Colonic mucosa (tissue), 4 donors: ENCODE measurements around the gene CDK5RAP1. TPM values are rescaled to one million over a fixed set of nuclear protein-coding genes. Genes with fewer than 3 reads are reported as not detected.

Experiments used
- DNase-seq: peaks from one replicate; pipeline ENCODE4 v3.0.0-alpha.2; 2020
- H3K27ac ChIP-seq: fragments of 200-600 bp; one replicate; pipeline ENCODE4 v1.8.0; 2021
- H3K27me3 ChIP-seq: fragments of 200-600 bp; one replicate; pipeline ENCODE4 v1.8.0; 2021
- H3K36me3 ChIP-seq: fragments of 200-600 bp; one replicate; pipeline ENCODE4 v1.8.0; 2021
- H3K4me1 ChIP-seq: fragments of 200-600 bp; one replicate; pipeline ENCODE4 v1.8.0; 2021; ENCODE audit warnings: mild to moderate bottlenecking
- H3K4me3 ChIP-seq: fragments of 200-600 bp; one replicate; pipeline ENCODE4 v1.8.0; 2021
- H3K9ac ChIP-seq, 2 donors: one replicate each; pipeline ENCODE4 v1.7.0; 2013; ENCODE audit warnings: control low read depth in 2 of 2, low read depth in 2 of 2, low read length in 2 of 2
- H3K9me3 ChIP-seq: fragments of 200-600 bp; one replicate; pipeline ENCODE4 v1.8.0; 2021
- CTCF ChIP-seq: fragments of 200-600 bp; IDR thresholded peaks from one replicate; pipeline ENCODE4 v1.8.0; 2022; ENCODE audit warnings: antibody characterized with exemption, mild to moderate bottlenecking
- intact Hi-C: fragments of 100-400 bp; cut with DNase I; formaldehyde crosslinking; loops from one replicate; pipeline ENCODE4 v1.14.1; 2022
- total RNA-seq, 2 donors: library from RNA; stranded (reverse); fragmentation: NEBNext Ultra II Directional in 1 of 2; extraction: Animal tissue kit (Norgen Biotek cat#: 25700) in 1 of 2; gene quantifications; one replicate each; pipeline ENCODE4 v1.2.1, GENCODE V29; 2021
- donor health status: healthy.
- donor health status: DM: no; HTN: no; CAD: no.
- donor health status: DM: no; HTN: no; CAD: no.

Gene CDK5RAP1
- total RNA-seq, 2 donors from 2014 or later = 18.2 to 31.0 TPM

DNA sequence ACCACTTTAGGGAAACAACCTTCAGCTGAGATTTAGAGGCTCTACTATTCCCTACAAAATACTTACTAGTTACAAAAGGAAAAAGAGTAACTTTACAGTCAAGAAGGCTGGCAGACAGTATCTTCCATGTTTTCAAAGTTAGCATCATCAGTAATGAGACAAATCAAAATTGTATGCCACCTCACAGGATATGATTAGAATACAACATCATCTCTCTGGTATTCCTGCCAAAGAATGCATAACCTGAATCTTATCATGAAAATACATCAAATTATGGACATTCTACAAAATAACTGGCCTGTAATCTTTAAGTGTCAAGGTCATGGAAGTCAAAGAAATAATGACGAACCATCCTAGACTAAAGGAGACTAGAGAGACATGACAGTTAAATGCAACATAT, 38.4 kb downstream of the CDK5RAP1 start:
- Histone ChIP-seq H3K9ac (no peak overlapping the region), H3K27me3 (no peaks in the 10 kb centered on the region), H3K27ac (no peak overlapping the region), H3K36me3 (peaks cover 22% of the 10 kb centered on the region), H3K4me1 (no peaks in the 10 kb centered on the region), H3K4me3 (no peak overlapping the region), H3K9me3 (no peaks in the 10 kb centered on the region)
- intact Hi-C loops = no loop called here
- no peak for DNase-seq
- TF ChIP-seq CTCF = no peak

- no peaks in the 10 kb centered on the region for H3K9me3 ChIP-seq
- intact Hi-C loops = no loop called here
- H3K36me3 ChIP-seq = peaks cover 10% of the 10 kb centered on the region
- TF ChIP-seq CTCF = no peak
- no peak overlapping the region for H3K27ac ChIP-seq
- H3K4me3 ChIP-seq = no peak overlapping the region
- no peak for DNase-seq
- H3K27me3 ChIP-seq = no peaks in the 10 kb centered on the region
- no peaks in the 10 kb centered on the region for H3K4me1 ChIP-seq
- H3K9ac ChIP-seq = no peak overlapping the region
Observed at GRCh38 chr20:33359399-33360261, 41.7 kb downstream of the CDK5RAP1 start.

GRCh38 chr20:33353013-33353402, 48.3 kb downstream of the CDK5RAP1 start:
- Histone ChIP-seq H3K27me3 (no peaks in the 10 kb centered on the region), H3K4me1 (no peaks in the 10 kb centered on the region), H3K9ac (no peak overlapping the region), H3K4me3 (no peak overlapping the region), H3K27ac (no peak overlapping the region), H3K36me3 (no peaks in the 10 kb centered on the region), H3K9me3 (no peaks in the 10 kb centered on the region)
- DNase-seq = no peak
- no peak for TF ChIP-seq CTCF
- intact Hi-C loops = no loop called here

GRCh38 chr20:33352258-33353012, 48.9 kb downstream of the CDK5RAP1 start:
- Histone ChIP-seq H3K4me1 (no peaks in the 10 kb centered on the region), H3K4me3 (no peak overlapping the region), H3K9ac (no peak overlapping the region), H3K27me3 (no peaks in the 10 kb centered on the region), H3K9me3 (no peaks in the 10 kb centered on the region), H3K36me3 (no peaks in the 10 kb centered on the region), H3K27ac (no peak overlapping the region)
- DNase-seq = no peak
- TF ChIP-seq CTCF = no peak
- intact Hi-C loops = no loop called here

GRCh38 chr20:33351696-33352095, 49.6 kb downstream of the CDK5RAP1 start:
- no peak for TF ChIP-seq CTCF
- intact Hi-C loops = no loop called here
- Histone ChIP-seq H3K4me1 (no peaks in the 10 kb centered on the region), H3K4me3 (no peak overlapping the region), H3K9ac (no peak overlapping the region), H3K9me3 (no peaks in the 10 kb centered on the region), H3K27ac (no peak overlapping the region), H3K36me3 (no peaks in the 10 kb centered on the region), H3K27me3 (no peaks in the 10 kb centered on the region)
- no peak for DNase-seq
